HCT116 (cell line): ENCODE measurements around the gene MACROH2A1. TPM values are rescaled to one million over a fixed set of nuclear protein-coding genes. Genes with fewer than 3 reads are reported as not detected.

Source experiments
- ATAC-seq: fragments of 200-7000 bp; cut with Tn5 transposase; 2 replicates; pipeline ENCODE4 v1.9.1; 2020; ENCODE audit warnings: mild to moderate bottlenecking, moderate library complexity
- BruUV-seq: library from RNA; stranded (reverse); fragments of 400-500 nt; replicated peaks from 2 replicates; lab custom pipeline; 2021; lab: Mats Ljungman, UMichigan
- CTCF ChIA-PET: fragments of 300-600 bp; sonication (Branson Sonifier 250); formaldehyde crosslinking; loops from one replicate; lab custom pipeline; 2021; ENCODE audit warnings: antibody characterized with exemption; lab: Charles Lee
- POLR2A ChIA-PET: fragments of 300-600, 350-600 bp; sonication (Branson Sonifier 250); formaldehyde crosslinking; loops from one replicate; lab custom pipeline; 2021; ENCODE audit warnings: antibody characterized with exemption; lab: Charles Lee
- RAD21 ChIA-PET, 2 experiments: fragments of 300-600 bp; sonication (Branson Sonifier 250); formaldehyde crosslinking; loops; one replicate each; lab custom pipeline; 2023; ENCODE audit warnings: low total read pairs in 2 of 2; ENCODE audit not compliant: uncharacterized antibody in 2 of 2, unreplicated experiment in 2 of 2, low non-redundant PET in 1 of 2; lab: Charles Lee
- DNase-seq: peaks from one replicate; pipeline ENCODE4 v3.0.0-alpha.2; 2010; ENCODE audit warnings: low read depth, low spot score
- H2AFZ ChIP-seq: fragments of 200-600 bp; shearing (Covaris generic), sonication (generic); 2 replicates; pipeline ENCODE4 v1.6.1; 2017; ENCODE audit warnings: low read depth, mixed run types, mixed read lengths, antibody characterized with exemption, low read length; ENCODE audit not compliant: poor library complexity, severe bottlenecking
- H3K27ac ChIP-seq: 2 replicates; pipeline ENCODE4 v1.5.1; 2012; ENCODE audit warnings: low read depth, low read length
- H3K27me3 ChIP-seq: fragments of 200-600 bp; sonication (generic); 2 replicates; pipeline ENCODE4 v1.6.1; 2016; ENCODE audit warnings: mixed run types, low read length, mixed read lengths; ENCODE audit not compliant: insufficient read depth
- H3K36me3 ChIP-seq, 2 experiments: fragments of 200-500 bp in 1 of 2; fragments of 200-600 bp in 1 of 2; sonication (Bioruptor generic) in 1 of 2; sonication (generic) in 1 of 2; 2 replicates each; pipeline versions ENCODE4 v1.5.1 to v1.6.1; 2014 to 2016; ENCODE audit warnings: low read length in 2 of 2, inconsistent platforms in 1 of 2, mixed read lengths in 1 of 2, mixed run types in 1 of 2; ENCODE audit not compliant: insufficient read depth in 2 of 2, control insufficient read depth in 1 of 2
- H3K4me1 ChIP-seq, 2 experiments: fragments of 200-600 bp in 1 of 2; sonication (generic) in 1 of 2; 2 replicates each; pipeline versions ENCODE4 v1.5.1 to v1.6.1; 2012 to 2017; ENCODE audit warnings: low read length in 2 of 2, inconsistent platforms in 1 of 2, mild to moderate bottlenecking in 1 of 2, mixed read lengths in 1 of 2, mixed run types in 1 of 2, moderate library complexity in 1 of 2; ENCODE audit not compliant: insufficient read depth in 2 of 2, control insufficient read depth in 1 of 2
- H3K4me2 ChIP-seq: fragments of 200-600 bp; sonication (generic); 2 replicates; pipeline ENCODE4 v1.6.1; 2017; ENCODE audit warnings: mixed run types, low read length, mixed read lengths
- H3K4me3 ChIP-seq, 2 experiments: fragments of 200-600 bp in 1 of 2; sonication (generic) in 1 of 2; replicated peaks in 1 of 2; 2 replicates each; pipeline ENCODE4 v1.5.1; 2011 to 2016; ENCODE audit warnings: low read length in 2 of 2, control low read depth in 1 of 2, low read depth in 1 of 2, mild to moderate bottlenecking in 1 of 2, mixed read lengths in 1 of 2, mixed run types in 1 of 2
- H3K79me2 ChIP-seq: fragments of 200-600 bp; sonication (generic); 2 replicates; pipeline ENCODE4 v1.6.1; 2017; ENCODE audit warnings: mild to moderate bottlenecking, mixed run types, low read length, moderate library complexity, mixed read lengths; ENCODE audit not compliant: insufficient read depth
- H3K9ac ChIP-seq: fragments of 200-600 bp; sonication (generic); 2 replicates; pipeline ENCODE4 v1.6.1; 2016; ENCODE audit warnings: low read length, mixed read lengths
- H3K9me2 ChIP-seq: fragments of 200-600 bp; sonication (generic), shearing (Covaris generic); 2 replicates; pipeline ENCODE4 v1.6.1; 2017; ENCODE audit warnings: mixed run types, mild to moderate bottlenecking, moderate library complexity; ENCODE audit not compliant: insufficient read depth
- H3K9me3 ChIP-seq, 2 experiments: fragments of 200-500 bp in 1 of 2; fragments of 200-600 bp in 1 of 2; sonication (Bioruptor generic) in 1 of 2; sonication (generic) in 1 of 2; 2 replicates each; pipeline ENCODE4 v1.6.1; 2014 to 2017; ENCODE audit warnings: low read length in 2 of 2, mixed read lengths in 2 of 2, inconsistent platforms in 1 of 2, low read depth in 1 of 2, mild to moderate bottlenecking in 1 of 2, mixed run types in 1 of 2, moderate library complexity in 1 of 2; ENCODE audit not compliant: control insufficient read depth in 1 of 2, insufficient read depth in 1 of 2
- H4K20me1 ChIP-seq: fragments of 200-600 bp; sonication (generic), shearing (Covaris generic); 2 replicates; pipeline ENCODE4 v1.6.1; 2017; ENCODE audit warnings: mixed run types, mild to moderate bottlenecking, moderate library complexity; ENCODE audit not compliant: insufficient read depth
- ATF3 ChIP-seq: IDR thresholded peaks from 2 replicates; pipeline ENCODE4 v1.6.1; 2012
- CBX3 ChIP-seq: IDR thresholded peaks from 2 replicates; pipeline ENCODE4 v1.6.1; 2012; ENCODE audit warnings: low read depth
- FOSL1 ChIP-seq: IDR thresholded peaks from 2 replicates; pipeline ENCODE4 v1.6.1; 2012; ENCODE audit warnings: low read depth
- POLR2A ChIP-seq: IDR thresholded peaks from 2 replicates; pipeline ENCODE4 v1.7.0; 2011; ENCODE audit warnings: borderline replicate concordance; ENCODE audit not compliant: insufficient read depth, insufficient read length; ENCODE audit errors: extremely low read depth
- POLR2AphosphoS5 ChIP-seq: IDR thresholded peaks from 2 replicates; pipeline ENCODE4 v1.6.1; 2011; ENCODE audit warnings: mild to moderate bottlenecking, low read depth, low read length, moderate library complexity
- REST ChIP-seq: IDR thresholded peaks from 2 replicates; pipeline ENCODE4 v1.6.1; 2012; ENCODE audit warnings: low read depth
- SIN3A ChIP-seq: IDR thresholded peaks from 2 replicates; pipeline ENCODE4 v1.6.1; 2012; ENCODE audit warnings: low read depth
- SRF ChIP-seq: IDR thresholded peaks from 2 replicates; pipeline ENCODE4 v1.6.1; 2012; ENCODE audit warnings: low read depth
- ZFX ChIP-seq: fragments of 450-650 bp; IDR thresholded peaks from 2 replicates; pipeline ENCODE4 v1.6.1; 2017
- ZNF274 ChIP-seq: fragments of 200-500 bp; sonication (Bioruptor generic); IDR thresholded peaks from 2 replicates; pipeline ENCODE4 v1.6.1; 2014; ENCODE audit warnings: mild to moderate bottlenecking, low read depth, low read length, inconsistent platforms
- intact Hi-C: fragments of 100-400 bp; cut with micrococcal nuclease; formaldehyde crosslinking; loops from 2 replicates; pipeline ENCODE4 v1.10.0; 2022
- total RNA-seq: library from RNA; stranded (reverse); gene quantifications from one replicate; pipeline ENCODE4 v1.2.1, GENCODE V29; 2021; ENCODE audit not compliant: unreplicated experiment

The MACROH2A1 gene
- total RNA-seq, 1 experiment from 2014 or later = 218 TPM

- intact Hi-C loops = no loop called here
- H3K36me3 ChIP-seq = no peaks in the 10 kb centered on the region
- H3K27ac ChIP-seq = no peak overlapping the region
- peaks cover 10 to 16% of the 10 kb centered on the region in 2 experiments; a peak in 3 of 4 replicates for H3K4me1 ChIP-seq
- DNase-seq (no peak), ATAC-seq (no peak)
- H3K9me2 ChIP-seq = no peaks in the 10 kb centered on the region
- RAD21 ChIA-PET = no interaction called here
- TF ChIP-seq CBX3 (no peak), ZFX (no peak), REST (no peak), ZNF274 (no peak), SRF (no peak), ATF3 (no peak), POLR2A (no peak), POLR2AphosphoS5 (no peak), SIN3A (no peak), FOSL1 (no peak)
- no peaks in the 10 kb centered on the region for H3K9me3 ChIP-seq
- H4K20me1 ChIP-seq = no peaks in the 10 kb centered on the region
- no peak overlapping the region for H3K9ac ChIP-seq
- H3K27me3 ChIP-seq = no peaks in the 10 kb centered on the region
- CTCF ChIA-PET = interaction anchor here (1.1 kb wide), 1 partner anchor 8 kb away, joined by 4 read pairs; no protein-coding TSS in a partner anchor
- H3K79me2 ChIP-seq = no peaks in the 10 kb centered on the region
- BruUV-seq = no TSS peak
- no peak overlapping the region for H3K4me3 ChIP-seq
- H2AFZ ChIP-seq = no peak overlapping the region
- H3K4me2 ChIP-seq = no peak overlapping the region
- POLR2A ChIA-PET = no interaction called here
Observed at GRCh38 chr5:135433681-135434426, 34.8 kb upstream of the MACROH2A1 start.
